Activated naive CD4-positive, alpha-beta T cell treated with Interleukin-2 at 50 U/mL for 16 hours (primary cell): Measurements from ENCODE around the gene TPST1.
"Not testable (repeated sequence)": the region's sequence is repeated elsewhere in the genome, so short reads cannot be mapped to it uniquely, and the experiment has no call there.

ENCODE experiments used
- DNase-seq: peaks from one replicate; pipeline ENCODE4 v3.0.0-alpha.2; 2020

Gene TPST1

GRCh38 chr7:66395128-66395571 is 190.0 kb downstream of the TPST1 start:
- not testable (repeated sequence) for DNase-seq

- DNase-seq: not testable (repeated sequence)
Observed at GRCh38 chr7:66396052-66396451, 190.9 kb downstream of the TPST1 start.

- DNase-seq: not testable (repeated sequence)
Observed at GRCh38 chr7:66398841-66399240, 193.7 kb downstream of the TPST1 start.

- DNase-seq: no peak
Observed at GRCh38 chr7:66399566-66399965, 194.4 kb downstream of the TPST1 start.

- no peak for DNase-seq
Observed at GRCh38 chr7:66400400-66400799, 195.3 kb downstream of the TPST1 start.

GRCh38 chr7:66401126-66401525 is 196.0 kb downstream of the TPST1 start:
- not testable (repeated sequence) for DNase-seq

GRCh38 chr7:66401932-66402331 is 196.8 kb downstream of the TPST1 start:
- DNase-seq: not testable (repeated sequence)

GRCh38 chr7:66403564-66403963 is 198.4 kb downstream of the TPST1 start:
- no peak for DNase-seq

- DNase-seq: no peak
Observed at GRCh38 chr7:66409493-66409892, 204.4 kb downstream of the TPST1 start.
